ENCODE data around the gene COL28A1.

GRCh38 chr7:7491044-7491443, 44.6 kb downstream of the COL28A1 start:
- TF ChIP-seq CTCF (optimal IDR thresholded peaks at IDR 0.05 in 1 of 3, IDR thresholded peaks at IDR 0.05 in 1 of 3, conservative IDR thresholded peaks at IDR 0.05 in 1 of 3; ENCODE audit: extremely low read depth in 1 of 3, insufficient read depth in 2 of 3, low read length in 3 of 3) (no peak), EZH2 (IDR thresholded peaks at IDR 0.05; ENCODE audit: low read length) (no peak)
